T-helper 2 cell (primary cell): ENCODE results near the gene PTH1R.

Source experiments
- DNase-seq, 5 experiments: peaks; one replicate each; pipeline versions ENCODE4 v3.0.0 to v3.0.0-alpha.2; 2012 to 2022

The PTH1R gene

GRCh38 chr3:46864061-46864881 lies 13.2 kb upstream of the PTH1R start:
- DNase-seq = no peak

- no peak for DNase-seq
Measured at GRCh38 chr3:46865031-46865507, 12.5 kb upstream of the PTH1R start.

- DNase-seq = no peak
Measured at GRCh38 chr3:46865546-46865945, 12.0 kb upstream of the PTH1R start.

- no peak for DNase-seq
Measured at GRCh38 chr3:46866032-46866595, 11.4 kb upstream of the PTH1R start.

- DNase-seq = peak; percentile 45 to 79 (median 74)
Measured at GRCh38 chr3:46866720-46867549, 10.6 kb upstream of the PTH1R start.

- DNase-seq = no peak
Measured at GRCh38 chr3:46867550-46867898, 10.0 kb upstream of the PTH1R start.

- DNase-seq = no peak
Measured at GRCh38 chr3:46868287-46868686, 9.2 kb upstream of the PTH1R start.

GRCh38 chr3:46868948-46869347 lies 8.6 kb upstream of the PTH1R start:
- no peak for DNase-seq

GRCh38 chr3:46869440-46869839 lies 8.1 kb upstream of the PTH1R start:
- no peak for DNase-seq

- DNase-seq = no peak
Measured at GRCh38 chr3:46870651-46871050, 6.9 kb upstream of the PTH1R start.

GRCh38 chr3:46871222-46871621 lies 6.3 kb upstream of the PTH1R start:
- no peak for DNase-seq

GRCh38 chr3:46873521-46873920 lies 4.0 kb upstream of the PTH1R start:
- no peak for DNase-seq

GRCh38 chr3:46874430-46874829 lies 3.1 kb upstream of the PTH1R start:
- DNase-seq = no peak

GRCh38 chr3:46875560-46875959 lies 2.0 kb upstream of the PTH1R start:
- no peak for DNase-seq

GRCh38 chr3:46876313-46877300 lies 914 bp upstream of the PTH1R start:
- DNase-seq = no peak

GRCh38 chr3:46878781-46879436 lies 1.4 kb downstream of the PTH1R start:
- no peak for DNase-seq

GRCh38 chr3:46880884-46881595 lies 3.5 kb downstream of the PTH1R start:
- no peak for DNase-seq

- no peak for DNase-seq
Measured at GRCh38 chr3:46881596-46882376, 4.3 kb downstream of the PTH1R start.

GRCh38 chr3:46882377-46883053 lies 5.0 kb downstream of the PTH1R start:
- DNase-seq = no peak
